Karpas-422 (cell line): Measurements from ENCODE around the gene CBX1. TPM values are rescaled to one million over a fixed set of nuclear protein-coding genes. Genes with fewer than 3 reads are reported as not detected.

Source experiments
- DNase-seq: peaks from one replicate; pipeline ENCODE4 v3.0.0-alpha.2; 2015
- H2AFZ ChIP-seq: fragments of 200-600 bp; sonication (generic); 2 replicates; pipeline ENCODE4 v1.6.1; 2014; ENCODE audit warnings: antibody characterized with exemption, low read length, mixed read lengths
- H3K27ac ChIP-seq: fragments of 200-600 bp; sonication (generic); 2 replicates; pipeline ENCODE4 v1.5.1; 2014; ENCODE audit warnings: mild to moderate bottlenecking, low read length, moderate library complexity
- H3K27me3 ChIP-seq: fragments of 200-600 bp; sonication (generic); 2 replicates; pipeline ENCODE4 v1.6.1; 2014; ENCODE audit warnings: low read length, mixed read lengths
- H3K36me3 ChIP-seq: fragments of 200-600 bp; sonication (generic); 2 replicates; pipeline ENCODE4 v1.6.1; 2014; ENCODE audit warnings: low read length, mixed read lengths; ENCODE audit not compliant: insufficient read depth
- H3K4me1 ChIP-seq: fragments of 200-600 bp; sonication (generic); 2 replicates; pipeline ENCODE4 v1.6.1; 2014; ENCODE audit warnings: mild to moderate bottlenecking, low read length, mixed read lengths
- H3K4me2 ChIP-seq: fragments of 200-600 bp; sonication (generic); 2 replicates; pipeline ENCODE4 v1.6.1; 2014; ENCODE audit warnings: low read length, low read depth, mild to moderate bottlenecking; ENCODE audit not compliant: poor library complexity, severe bottlenecking
- H3K4me3 ChIP-seq: fragments of 200-600 bp; sonication (generic); 2 replicates; pipeline ENCODE4 v1.5.1; 2014; ENCODE audit warnings: mild to moderate bottlenecking, antibody characterized with exemption, low read length, mixed read lengths
- H3K79me2 ChIP-seq: fragments of 200-600 bp; sonication (generic); 2 replicates; pipeline ENCODE4 v1.6.1; 2014; ENCODE audit warnings: mild to moderate bottlenecking, low read length, mixed read lengths
- H3K9ac ChIP-seq: fragments of 200-600 bp; sonication (generic); 2 replicates; pipeline ENCODE4 v1.6.0; 2014; ENCODE audit warnings: low read length
- H3K9me2 ChIP-seq: fragments of 200-600 bp; sonication (generic), shearing (Covaris generic); replicated peaks from 2 replicates; pipeline ENCODE4 v1.6.0; 2014; ENCODE audit warnings: mild to moderate bottlenecking, low read length, moderate library complexity; ENCODE audit not compliant: insufficient read depth
- H3K9me3 ChIP-seq: fragments of 300-700, 200-600 bp; sonication (generic); 2 replicates; pipeline ENCODE4 v1.6.1; 2014; ENCODE audit warnings: low read length, mixed read lengths
- H4K20me1 ChIP-seq: fragments of 200-600 bp; sonication (generic); 2 replicates; pipeline ENCODE4 v1.6.1; 2014; ENCODE audit warnings: mild to moderate bottlenecking, antibody characterized with exemption, low read length, low read depth; ENCODE audit not compliant: insufficient read depth
- total RNA-seq: library from RNA; depleted of rRNA; stranded (reverse); fragments of >200 nt; shearing (Covaris generic); gene quantifications from 2 replicates; pipeline ENCODE4 v1.2.3, GENCODE V29; 2014; ENCODE audit warnings: low replicate concordance

CBX1 gene
- total RNA-seq, 1 experiment from 2014 or later: 32.5 TPM

DNA sequence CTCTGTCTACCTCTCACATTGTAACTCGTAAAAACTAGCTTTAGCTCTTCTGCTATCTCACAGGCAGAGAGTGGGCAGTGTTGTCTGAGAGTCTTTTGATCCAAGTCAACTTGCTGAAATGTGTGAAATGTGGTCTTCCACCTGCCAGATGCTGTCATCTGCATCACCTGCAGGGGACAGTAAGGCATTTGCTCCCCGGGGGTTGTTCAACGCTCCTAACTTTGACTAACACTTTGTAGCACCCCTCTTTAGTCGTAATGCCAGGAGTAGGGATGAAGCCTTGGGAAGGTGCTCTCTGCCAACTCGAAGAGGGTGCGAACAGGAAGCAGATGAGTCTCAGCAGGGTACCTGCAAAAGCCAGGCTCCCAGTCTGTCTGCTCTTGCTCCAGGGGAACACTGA lies 42.4 kb upstream of the CBX1 start:
- Histone ChIP-seq H3K9me2 (no peaks in the 10 kb centered on the region), H3K4me1 (no peaks in the 10 kb centered on the region), H3K79me2 (no peaks in the 10 kb centered on the region), H3K9me3 (no peaks in the 10 kb centered on the region), H3K4me3 (no peak overlapping the region), H3K9ac (no peak overlapping the region), H4K20me1 (no peaks in the 10 kb centered on the region), H3K27ac (no peak overlapping the region), H3K27me3 (no peaks in the 10 kb centered on the region), H3K36me3 (no peaks in the 10 kb centered on the region), H2AFZ (no peak overlapping the region), H3K4me2 (no peak overlapping the region)
- DNase-seq: no peak

GRCh38 chr17:48139944-48140343 lies 38.7 kb upstream of the CBX1 start:
- H3K36me3 ChIP-seq: no peaks in the 10 kb centered on the region
- no peak overlapping the region for H3K4me3 ChIP-seq
- no peaks in the 10 kb centered on the region for H3K4me1 ChIP-seq
- no peaks in the 10 kb centered on the region for H3K9me3 ChIP-seq
- no peak overlapping the region for H3K4me2 ChIP-seq
- no peaks in the 10 kb centered on the region for H4K20me1 ChIP-seq
- no peak overlapping the region for H3K9ac ChIP-seq
- no peak overlapping the region for H3K27ac ChIP-seq
- no peaks in the 10 kb centered on the region for H3K79me2 ChIP-seq
- H2AFZ ChIP-seq: no peak overlapping the region
- DNase-seq: no peak
- H3K27me3 ChIP-seq: no peaks in the 10 kb centered on the region
- H3K9me2 ChIP-seq: no peaks in the 10 kb centered on the region

GRCh38 chr17:48137656-48138055 lies 36.4 kb upstream of the CBX1 start:
- Histone ChIP-seq H3K4me3 (no peak overlapping the region), H4K20me1 (no peaks in the 10 kb centered on the region), H3K27ac (no peak overlapping the region), H3K36me3 (no peaks in the 10 kb centered on the region), H3K9me3 (no peaks in the 10 kb centered on the region), H3K9ac (no peak overlapping the region), H3K27me3 (no peaks in the 10 kb centered on the region), H3K4me1 (no peaks in the 10 kb centered on the region), H3K79me2 (no peaks in the 10 kb centered on the region), H3K4me2 (no peak overlapping the region), H3K9me2 (no peaks in the 10 kb centered on the region), H2AFZ (no peak overlapping the region)
- DNase-seq: no peak

- Histone ChIP-seq H3K79me2 (no peaks in the 10 kb centered on the region), H3K4me3 (no peak overlapping the region), H4K20me1 (no peaks in the 10 kb centered on the region), H3K9ac (no peak overlapping the region), H3K36me3 (no peaks in the 10 kb centered on the region), H3K9me3 (no peaks in the 10 kb centered on the region), H3K9me2 (no peaks in the 10 kb centered on the region), H3K27me3 (no peaks in the 10 kb centered on the region), H3K4me1 (no peaks in the 10 kb centered on the region), H3K4me2 (no peak overlapping the region), H3K27ac (no peak overlapping the region), H2AFZ (no peak overlapping the region)
- DNase-seq: peak; percentile 52
Observed at GRCh38 chr17:48134912-48135480, 33.7 kb upstream of the CBX1 start.

DNA sequence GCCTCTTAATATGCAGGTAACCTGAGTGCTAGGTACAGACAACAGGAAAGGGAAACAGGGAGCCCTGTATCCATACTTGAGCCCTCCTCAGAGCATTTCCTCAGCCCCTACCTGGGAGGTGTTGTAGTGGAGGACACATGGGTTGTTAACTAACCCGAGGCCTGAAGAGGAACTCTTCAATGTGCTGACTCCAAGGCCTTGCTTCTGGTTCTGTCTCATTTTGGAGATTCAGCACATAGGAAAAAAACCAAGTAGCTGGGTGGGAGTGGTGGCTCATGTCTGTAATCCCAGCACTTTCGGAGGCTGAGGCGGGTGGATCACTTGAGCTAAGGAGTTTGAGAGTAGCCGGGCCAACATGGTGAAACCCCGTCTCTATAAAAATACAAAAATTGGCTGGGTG lies 31.1 kb upstream of the CBX1 start:
- no peaks in the 10 kb centered on the region for H3K79me2 ChIP-seq
- H3K4me3 ChIP-seq: no peak overlapping the region
- no peak overlapping the region for H3K4me2 ChIP-seq
- no peak overlapping the region for H3K9ac ChIP-seq
- no peaks in the 10 kb centered on the region for H3K27me3 ChIP-seq
- no peaks in the 10 kb centered on the region for H3K9me3 ChIP-seq
- H3K9me2 ChIP-seq: no peaks in the 10 kb centered on the region
- no peak overlapping the region for H2AFZ ChIP-seq
- DNase-seq: no peak
- H3K4me1 ChIP-seq: no peaks in the 10 kb centered on the region
- no peak overlapping the region for H3K27ac ChIP-seq
- no peaks in the 10 kb centered on the region for H4K20me1 ChIP-seq
- no peaks in the 10 kb centered on the region for H3K36me3 ChIP-seq

DNA sequence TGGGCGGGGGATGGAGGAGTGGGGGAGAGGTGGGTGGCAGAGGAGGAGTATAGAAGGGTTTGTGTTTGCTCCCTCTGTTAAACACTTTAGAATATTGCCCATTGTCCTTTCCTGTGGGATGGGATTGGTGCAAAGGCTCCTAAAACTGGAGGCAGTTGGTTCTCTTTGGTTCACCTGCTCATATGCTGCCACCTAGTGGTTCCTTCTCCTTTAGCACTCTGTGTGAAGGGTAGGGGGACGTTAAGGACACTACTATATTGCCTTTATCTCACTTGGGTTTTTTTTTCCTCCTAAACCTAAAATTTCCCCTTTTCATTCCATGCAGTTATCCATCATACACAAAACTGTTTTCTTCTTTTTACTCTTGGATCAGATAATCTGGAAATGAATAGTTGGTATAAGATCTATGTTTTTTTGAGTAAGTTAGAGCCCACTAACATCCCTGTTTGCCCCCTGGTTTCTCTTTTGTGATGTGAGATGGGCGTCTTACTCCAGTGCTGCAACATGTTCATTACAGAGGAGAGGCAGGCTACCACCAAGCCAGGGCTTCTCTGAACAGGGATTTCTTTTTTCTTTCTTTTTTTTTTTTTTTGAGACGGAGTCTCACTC lies 30.0 kb upstream of the CBX1 start:
- H3K9ac ChIP-seq: no peak overlapping the region
- no peaks in the 10 kb centered on the region for H4K20me1 ChIP-seq
- no peak overlapping the region for H3K27ac ChIP-seq
- H3K4me2 ChIP-seq: no peak overlapping the region
- H3K27me3 ChIP-seq: no peaks in the 10 kb centered on the region
- DNase-seq: peak; percentile 89
- H2AFZ ChIP-seq: no peak overlapping the region
- H3K36me3 ChIP-seq: no peaks in the 10 kb centered on the region
- H3K4me1 ChIP-seq: no peaks in the 10 kb centered on the region
- H3K4me3 ChIP-seq: no peak overlapping the region
- H3K79me2 ChIP-seq: no peaks in the 10 kb centered on the region
- H3K9me2 ChIP-seq: no peaks in the 10 kb centered on the region
- H3K9me3 ChIP-seq: no peaks in the 10 kb centered on the region

GRCh38 chr17:48129981-48130380 lies 28.7 kb upstream of the CBX1 start:
- Histone ChIP-seq H3K9me3 (no peaks in the 10 kb centered on the region), H3K4me3 (no peak overlapping the region), H4K20me1 (no peaks in the 10 kb centered on the region), H2AFZ (no peak overlapping the region), H3K36me3 (no peaks in the 10 kb centered on the region), H3K9ac (no peak overlapping the region), H3K27ac (no peak overlapping the region), H3K9me2 (no peaks in the 10 kb centered on the region), H3K4me1 (no peaks in the 10 kb centered on the region), H3K27me3 (no peaks in the 10 kb centered on the region), H3K79me2 (no peaks in the 10 kb centered on the region), H3K4me2 (no peak overlapping the region)
- no peak for DNase-seq

- Histone ChIP-seq H3K79me2 (no peaks in the 10 kb centered on the region), H3K27ac (no peak overlapping the region), H3K9me2 (no peaks in the 10 kb centered on the region), H3K4me3 (no peak overlapping the region), H3K36me3 (no peaks in the 10 kb centered on the region), H2AFZ (no peak overlapping the region), H3K4me2 (no peak overlapping the region), H4K20me1 (no peaks in the 10 kb centered on the region), H3K4me1 (no peaks in the 10 kb centered on the region), H3K27me3 (no peaks in the 10 kb centered on the region), H3K9me3 (no peaks in the 10 kb centered on the region), H3K9ac (no peak overlapping the region)
- DNase-seq: no peak
Observed at GRCh38 chr17:48128400-48128799, 27.1 kb upstream of the CBX1 start.
